K562 (cell line): Measurements from ENCODE around the gene ANAPC2.

ENCODE experiments used
- CBFB ChIP-seq: sonication (generic); formaldehyde crosslinking; IDR thresholded peaks from 2 replicates; pipeline ENCODE4 v1.4.0; 2020; ENCODE audit warnings: mild to moderate bottlenecking, missing genetic modification reagents
- CEBPB ChIP-seq: fragments of 450-650 bp; IDR thresholded peaks from 2 replicates; pipeline ENCODE4 v1.6.1; 2016; ENCODE audit warnings: missing genetic modification characterization, missing compliant biosample characterization
- CHD2 ChIP-seq: IDR thresholded peaks from 2 replicates; pipeline ENCODE4 v1.6.1; 2011; ENCODE audit warnings: low read depth, low read length
- CREB1 ChIP-seq, 2 experiments: sonication (generic) in 1 of 2; formaldehyde crosslinking in 1 of 2; IDR thresholded peaks; 2 replicates each; pipeline versions ENCODE4 v1.6.1 to v1.8.0; 2012 to 2022; ENCODE audit warnings: inconsistent platforms in 1 of 2, mild to moderate bottlenecking in 1 of 2, missing genetic modification reagents in 1 of 2, moderate library complexity in 1 of 2
- JUND ChIP-seq, 2 experiments: IDR thresholded peaks; 2 replicates in 1 of 2; 3 replicates in 1 of 2; pipeline ENCODE4 v1.6.1; 2011; ENCODE audit warnings: borderline replicate concordance in 2 of 2, low read depth in 2 of 2, low read length in 2 of 2, improper control_type of control experiment in 1 of 2, missing biosample characterization in 1 of 2, missing genetic modification characterization in 1 of 2, missing genetic modification reagents in 1 of 2
- MTA1 ChIP-seq: fragments of 450-650 bp; IDR thresholded peaks from 2 replicates; pipeline ENCODE4 v1.6.1; 2017; ENCODE audit warnings: borderline replicate concordance
- NKRF ChIP-seq: fragments of 450-650 bp; IDR thresholded peaks from 2 replicates; pipeline ENCODE4 v1.6.1; 2016; ENCODE audit warnings: borderline replicate concordance
- SP1 ChIP-seq: sonication (generic); formaldehyde crosslinking; IDR thresholded peaks from 2 replicates; pipeline ENCODE4 v1.8.1; 2022; ENCODE audit warnings: mild to moderate bottlenecking, missing genetic modification reagents
- TCF3 ChIP-seq: sonication (generic); formaldehyde crosslinking; IDR thresholded peaks from 2 replicates; pipeline ENCODE4 v1.4.0; 2020; ENCODE audit warnings: mild to moderate bottlenecking, missing genetic modification reagents

GRCh38 chr9:137157618-137158415, 30.5 kb downstream of the ANAPC2 start:
- TF ChIP-seq CBFB = peak; percentile 86
- no peak for TF ChIP-seq SP1 (CRISPR knock-in tag)
- TF ChIP-seq CEBPB (tag) = no peak
- TF ChIP-seq MTA1 = no peak
- TF ChIP-seq NKRF = no peak
- TF ChIP-seq CHD2 = no peak
- peak; percentile 87 for TF ChIP-seq TCF3 (CRISPR knock-in tag)
- TF ChIP-seq JUND (IDR thresholded peaks at IDR 0.05; ENCODE audit: borderline replicate concordance, low read depth, low read length) = no peak
- TF ChIP-seq JUND (tag; IDR thresholded peaks at IDR 0.05; ENCODE audit: borderline replicate concordance, low read depth, low read length) = no peak
- no peak for TF ChIP-seq CREB1 (IDR thresholded peaks at IDR 0.05)
- no peak for TF ChIP-seq CREB1 (CRISPR knock-in tag; IDR thresholded peaks at IDR 0.05)
